RPMI7951 (cell line): Measurements from ENCODE around the gene CHRNA4. TPM values are rescaled to one million over a fixed set of nuclear protein-coding genes. Genes with fewer than 3 reads are reported as not detected.

Experiments
- total RNA-seq: library from RNA; depleted of rRNA; stranded (reverse); fragments of >200 nt; shearing (Covaris generic); gene quantifications from 2 replicates; pipeline ENCODE4 v1.2.3, GENCODE V29; 2014; rRNA removed

CHRNA4 gene
- total RNA-seq, 1 experiment from 2014 or later, result not detected

Other genes starting within 250 kb of the CHRNA4 start
- gene YTHDF1, start 145.2 kb downstream of the CHRNA4 start, total RNA-seq, result 21.2 and 22.1 TPM in 2 replicates
- gene BIRC7, start 125.4 kb downstream of the CHRNA4 start, total RNA-seq, result not detected in 2 replicates
- gene NKAIN4, start 106.9 kb downstream of the CHRNA4 start, total RNA-seq, result not detected in 2 replicates
- 29.0 and 35.7 TPM in 2 replicates for gene ARFGAP1, start 88.5 kb downstream of the CHRNA4 start, total RNA-seq
- not detected in 2 replicates for gene COL20A1, start 68.2 kb downstream of the CHRNA4 start, total RNA-seq
- 0.10 and 2.5 TPM in 2 replicates for gene KCNQ2, start 111.3 kb upstream of the CHRNA4 start, total RNA-seq
- 14.1 and 17.6 TPM in 2 replicates for gene EEF1A2, start 137.7 kb upstream of the CHRNA4 start, total RNA-seq
- 140 and 185 TPM in 2 replicates for gene PPDPF, start 159.4 kb upstream of the CHRNA4 start, total RNA-seq
- 0.48 TPM in 1 of 2 replicates, not detected in the other for gene PTK6, start 176.0 kb upstream of the CHRNA4 start, total RNA-seq
- not detected in 2 replicates for gene SRMS, start 186.4 kb upstream of the CHRNA4 start, total RNA-seq
- gene FNDC11, start 192.8 kb upstream of the CHRNA4 start, total RNA-seq, result 1.8 and 1.9 TPM in 2 replicates
- 13.3 and 23.4 TPM in 2 replicates for gene HELZ2, start 212.9 kb upstream of the CHRNA4 start, total RNA-seq